ENCODE data around the gene CLIC4. TPM values are rescaled to one million over a fixed set of nuclear protein-coding genes. Genes with fewer than 3 reads are reported as not detected.

The CLIC4 gene
- total RNA-seq, 1 experiment from 2014 or later = 62.7 TPM

DNA sequence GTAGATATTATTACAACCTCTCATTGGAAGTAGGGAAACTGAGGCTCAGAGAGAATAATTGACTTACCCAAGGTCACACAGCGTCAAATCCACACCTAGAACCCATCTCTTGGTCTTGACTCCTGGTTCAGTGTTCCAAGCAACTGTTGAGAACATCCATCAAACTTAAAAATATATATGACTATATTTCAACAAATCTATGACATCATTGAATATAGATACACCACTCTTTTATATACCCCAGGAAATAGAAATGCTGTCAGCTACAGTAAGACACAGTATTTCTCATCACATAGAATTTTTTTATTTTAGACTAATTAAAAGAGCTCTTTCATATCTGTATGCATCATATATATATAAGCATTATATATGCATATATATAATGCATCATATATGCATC is 127.9 kb downstream of the CLIC4 start:
- H3K4me3 Mint-ChIP-seq (ENCODE audit: low read depth, unreplicated experiment) = no peak overlapping the region

DNA sequence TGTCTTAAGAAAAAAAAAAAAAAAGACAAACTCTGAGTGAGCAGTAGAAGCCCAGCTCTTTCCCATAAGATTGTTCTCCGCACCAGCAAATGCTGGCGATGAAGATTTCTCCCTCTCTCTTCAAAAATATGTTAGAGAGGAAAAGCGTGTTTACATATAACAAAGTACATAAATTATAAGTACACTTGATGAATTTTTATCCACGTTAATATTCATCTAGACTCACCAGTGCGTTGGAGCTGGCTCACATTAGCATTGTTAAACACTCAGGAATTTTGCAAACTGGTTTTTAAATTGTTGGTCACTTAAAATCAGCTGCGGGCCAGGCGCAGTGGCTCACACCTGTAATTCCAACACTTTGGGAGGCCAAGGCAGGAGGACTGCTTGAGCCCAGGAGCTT is 128.8 kb downstream of the CLIC4 start:
- BruUV-seq (replicated peaks) = no TSS peak
- TF ChIP-seq, protein P1, sequence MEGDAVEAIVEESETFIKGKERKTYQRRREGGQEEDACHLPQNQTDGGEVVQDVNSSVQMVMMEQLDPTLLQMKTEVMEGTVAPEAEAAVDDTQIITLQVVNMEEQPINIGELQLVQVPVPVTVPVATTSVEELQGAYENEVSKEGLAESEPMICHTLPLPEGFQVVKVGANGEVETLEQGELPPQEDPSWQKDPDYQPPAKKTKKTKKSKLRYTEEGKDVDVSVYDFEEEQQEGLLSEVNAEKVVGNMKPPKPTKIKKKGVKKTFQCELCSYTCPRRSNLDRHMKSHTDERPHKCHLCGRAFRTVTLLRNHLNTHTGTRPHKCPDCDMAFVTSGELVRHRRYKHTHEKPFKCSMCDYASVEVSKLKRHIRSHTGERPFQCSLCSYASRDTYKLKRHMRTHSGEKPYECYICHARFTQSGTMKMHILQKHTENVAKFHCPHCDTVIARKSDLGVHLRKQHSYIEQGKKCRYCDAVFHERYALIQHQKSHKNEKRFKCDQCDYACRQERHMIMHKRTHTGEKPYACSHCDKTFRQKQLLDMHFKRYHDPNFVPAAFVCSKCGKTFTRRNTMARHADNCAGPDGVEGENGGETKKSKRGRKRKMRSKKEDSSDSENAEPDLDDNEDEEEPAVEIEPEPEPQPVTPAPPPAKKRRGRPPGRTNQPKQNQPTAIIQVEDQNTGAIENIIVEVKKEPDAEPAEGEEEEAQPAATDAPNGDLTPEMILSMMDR (IDR thresholded peaks at IDR 0.05; ENCODE audit: unreplicated experiment) = no peak
- Mint-ChIP-seq H3K27me3 (ENCODE audit: unreplicated experiment) (peaks cover 28% of the 10 kb centered on the region), H3K4me1 (ENCODE audit: low read depth, unreplicated experiment) (no peaks in the 10 kb centered on the region), H3K4me3 (ENCODE audit: low read depth, unreplicated experiment) (no peak overlapping the region), H3K27ac (ENCODE audit: unreplicated experiment) (no peak overlapping the region), H3K36me3 (ENCODE audit: insufficient read depth, unreplicated experiment) (no peaks in the 10 kb centered on the region), H3K9me3 (ENCODE audit: low read depth, unreplicated experiment) (no peaks in the 10 kb centered on the region)
- intact Hi-C loops (cut with micrococcal nuclease; ENCODE audit: unreplicated experiment) = no loop called here
- no peak for DNase-seq
- CTCF ChIA-PET = no interaction called here

More for the DNA sequence above, 127.9 kb downstream of the CLIC4 start:
- H3K27me3 Mint-ChIP-seq (ENCODE audit: unreplicated experiment) = peaks cover 19% of the 10 kb centered on the region
- BruUV-seq (replicated peaks) = no TSS peak
- CTCF ChIA-PET = no interaction called here
- H3K36me3 Mint-ChIP-seq (ENCODE audit: insufficient read depth, unreplicated experiment) = no peaks in the 10 kb centered on the region
- no peaks in the 10 kb centered on the region for H3K4me1 Mint-ChIP-seq (ENCODE audit: low read depth, unreplicated experiment)
- intact Hi-C loops (cut with micrococcal nuclease; ENCODE audit: unreplicated experiment) = no loop called here
- H3K9me3 Mint-ChIP-seq (ENCODE audit: low read depth, unreplicated experiment) = no peaks in the 10 kb centered on the region
- no peak for DNase-seq
- no peak overlapping the region for H3K27ac Mint-ChIP-seq (ENCODE audit: unreplicated experiment)
- TF ChIP-seq, protein P1 (IDR thresholded peaks at IDR 0.05; ENCODE audit: unreplicated experiment) = no peak

DNA sequence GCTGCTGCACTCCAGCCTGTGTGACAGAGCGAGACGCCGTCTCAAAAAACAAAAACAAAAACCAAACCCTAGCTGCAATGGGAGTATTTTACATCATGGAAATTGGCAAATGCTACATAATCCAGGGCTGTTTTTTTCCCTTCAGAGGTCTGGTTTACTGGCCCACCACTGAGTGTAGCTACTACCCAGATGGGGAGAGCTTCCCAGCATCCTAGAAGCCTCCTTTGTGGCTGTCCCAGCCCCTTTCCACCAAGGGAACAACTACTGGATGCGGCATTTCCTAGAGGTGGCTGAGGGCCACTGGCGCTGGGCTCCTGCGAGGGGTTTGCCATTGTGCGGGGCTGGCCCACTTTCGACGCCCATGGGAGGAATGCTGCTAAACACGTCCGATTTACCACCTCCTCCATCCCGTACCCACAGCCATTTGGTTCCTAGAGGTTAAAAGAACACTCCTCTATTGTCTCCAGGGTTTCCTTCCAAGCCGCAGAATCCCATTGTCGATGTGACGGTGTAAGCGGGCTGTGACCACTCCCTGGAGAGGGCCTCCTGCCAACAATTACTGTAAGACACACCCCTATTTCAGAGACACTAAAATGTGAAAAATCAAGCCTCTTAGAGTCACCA is 129.5 kb downstream of the CLIC4 start:
- Mint-ChIP-seq H3K27me3 (ENCODE audit: unreplicated experiment) (peaks cover 34% of the 10 kb centered on the region), H3K27ac (ENCODE audit: unreplicated experiment) (no peak overlapping the region), H3K4me1 (ENCODE audit: low read depth, unreplicated experiment) (no peaks in the 10 kb centered on the region), H3K36me3 (ENCODE audit: insufficient read depth, unreplicated experiment) (no peaks in the 10 kb centered on the region), H3K4me3 (ENCODE audit: low read depth, unreplicated experiment) (no peak overlapping the region), H3K9me3 (ENCODE audit: low read depth, unreplicated experiment) (no peaks in the 10 kb centered on the region)
- BruUV-seq (replicated peaks) = no TSS peak
- TF ChIP-seq, protein P1 (IDR thresholded peaks at IDR 0.05; ENCODE audit: unreplicated experiment) = no peak
- DNase-seq = peak; percentile 11
- intact Hi-C loops (cut with micrococcal nuclease; ENCODE audit: unreplicated experiment) = no loop called here
- CTCF ChIA-PET = no interaction called here

DNA sequence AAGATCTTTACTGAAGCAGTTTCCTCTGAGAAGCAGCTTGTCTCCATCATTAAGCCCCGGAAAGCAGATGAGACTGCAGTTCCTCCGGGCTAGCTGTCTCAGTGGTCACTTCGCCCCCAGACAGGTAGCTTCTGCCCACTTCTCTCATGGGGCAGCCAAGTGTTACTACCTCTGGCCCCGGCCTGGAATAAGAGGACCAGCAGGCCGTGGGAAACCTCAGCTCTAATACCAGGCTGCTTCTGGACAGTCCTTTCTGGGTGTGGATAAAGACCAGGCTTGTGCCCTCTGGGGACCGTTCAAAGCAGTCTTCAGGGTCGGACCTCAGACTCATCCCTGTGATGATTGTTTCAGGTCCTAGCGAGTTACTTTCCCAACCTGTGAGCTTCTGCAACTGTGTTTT is 130.0 kb downstream of the CLIC4 start:
- H3K4me3 Mint-ChIP-seq (ENCODE audit: low read depth, unreplicated experiment) = no peak overlapping the region
- TF ChIP-seq, protein P1 (IDR thresholded peaks at IDR 0.05; ENCODE audit: unreplicated experiment) = no peak
- CTCF ChIA-PET = no interaction called here

More for the DNA sequence above, 130.0 kb downstream of the CLIC4 start:
- intact Hi-C loops (cut with micrococcal nuclease; ENCODE audit: unreplicated experiment) = no loop called here
- Mint-ChIP-seq H3K27me3 (ENCODE audit: unreplicated experiment) (peaks cover 40% of the 10 kb centered on the region), H3K36me3 (ENCODE audit: insufficient read depth, unreplicated experiment) (no peaks in the 10 kb centered on the region), H3K4me1 (ENCODE audit: low read depth, unreplicated experiment) (no peaks in the 10 kb centered on the region), H3K9me3 (ENCODE audit: low read depth, unreplicated experiment) (no peaks in the 10 kb centered on the region), H3K27ac (ENCODE audit: unreplicated experiment) (no peak overlapping the region)
- no TSS peak for BruUV-seq (replicated peaks)
- DNase-seq = no peak

Data from Calu3 (cell line).